ENCODE data around the gene CARD19.

- TF ChIP-seq CTCF (IDR thresholded peaks at IDR 0.05): no peak
- no peak for TF ChIP-seq POLR2A (IDR thresholded peaks at IDR 0.05)
- no peak for TF ChIP-seq POLR2AphosphoS5 (IDR thresholded peaks at IDR 0.05)
These were observed 19.8 kb upstream of the CARD19 start for GRCh38 chr9:93076101-93076791.

All from breast epithelium (tissue), 3 donors.